ENCODE measurements around the gene ANKRD55. TPM values are rescaled to one million over a fixed set of nuclear protein-coding genes. Genes with fewer than 3 reads are reported as not detected.

Gene ANKRD55
- total and polyA plus RNA-seq, 7 donors = 1.8 to 1.9 TPM; not detected in 5

DNA sequence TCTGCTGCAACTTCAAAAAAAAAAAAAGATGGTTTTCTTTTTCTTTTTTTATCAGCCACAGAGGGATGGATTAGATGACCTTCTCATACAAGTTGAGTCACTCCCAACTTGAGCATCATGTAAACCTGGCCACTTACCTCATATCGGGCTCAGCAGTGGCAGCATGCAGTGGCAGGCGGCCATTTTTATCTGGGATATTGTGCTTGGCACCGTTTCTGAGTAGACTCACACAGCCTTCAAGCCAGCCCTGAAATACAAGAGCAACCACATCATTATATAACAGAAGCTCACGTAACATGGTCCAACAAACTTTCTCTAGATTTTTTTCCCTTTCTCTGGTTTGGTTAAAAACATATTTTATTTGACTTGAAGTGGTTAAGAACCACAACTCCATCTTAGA lies 62.6 kb downstream of the ANKRD55 start:
- Histone ChIP-seq H3K36me3 (no peaks in the 10 kb centered on the region), H3K4me3 (no peak overlapping the region), H3K9me3 (no peaks in the 10 kb centered on the region), H3K27me3 (no peaks in the 10 kb centered on the region), H3K4me1 (peaks cover 0 to 6% (median 0%) of the 10 kb centered on the region in 4 donors), H3K27ac (no peak overlapping the region)
- TF ChIP-seq, protein P1, sequence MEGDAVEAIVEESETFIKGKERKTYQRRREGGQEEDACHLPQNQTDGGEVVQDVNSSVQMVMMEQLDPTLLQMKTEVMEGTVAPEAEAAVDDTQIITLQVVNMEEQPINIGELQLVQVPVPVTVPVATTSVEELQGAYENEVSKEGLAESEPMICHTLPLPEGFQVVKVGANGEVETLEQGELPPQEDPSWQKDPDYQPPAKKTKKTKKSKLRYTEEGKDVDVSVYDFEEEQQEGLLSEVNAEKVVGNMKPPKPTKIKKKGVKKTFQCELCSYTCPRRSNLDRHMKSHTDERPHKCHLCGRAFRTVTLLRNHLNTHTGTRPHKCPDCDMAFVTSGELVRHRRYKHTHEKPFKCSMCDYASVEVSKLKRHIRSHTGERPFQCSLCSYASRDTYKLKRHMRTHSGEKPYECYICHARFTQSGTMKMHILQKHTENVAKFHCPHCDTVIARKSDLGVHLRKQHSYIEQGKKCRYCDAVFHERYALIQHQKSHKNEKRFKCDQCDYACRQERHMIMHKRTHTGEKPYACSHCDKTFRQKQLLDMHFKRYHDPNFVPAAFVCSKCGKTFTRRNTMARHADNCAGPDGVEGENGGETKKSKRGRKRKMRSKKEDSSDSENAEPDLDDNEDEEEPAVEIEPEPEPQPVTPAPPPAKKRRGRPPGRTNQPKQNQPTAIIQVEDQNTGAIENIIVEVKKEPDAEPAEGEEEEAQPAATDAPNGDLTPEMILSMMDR (IDR thresholded peaks at IDR 0.05) = no peak
- TF ChIP-seq POLR2AphosphoS5 (IDR thresholded peaks at IDR 0.05) (no peak), POLR2A (IDR thresholded peaks at IDR 0.05) (no peak), EP300 (IDR thresholded peaks at IDR 0.05) (no peak)
- intact Hi-C loops (cut with DNase I) = loop anchor here (10.0 kb wide), 1 partner anchor 96 kb away; no protein-coding TSS in a partner anchor
- DNase-seq = no peak
- 84 to 86% methylated on average over 4 of the region's 4 CpGs for WGBS, 2 donors

DNA sequence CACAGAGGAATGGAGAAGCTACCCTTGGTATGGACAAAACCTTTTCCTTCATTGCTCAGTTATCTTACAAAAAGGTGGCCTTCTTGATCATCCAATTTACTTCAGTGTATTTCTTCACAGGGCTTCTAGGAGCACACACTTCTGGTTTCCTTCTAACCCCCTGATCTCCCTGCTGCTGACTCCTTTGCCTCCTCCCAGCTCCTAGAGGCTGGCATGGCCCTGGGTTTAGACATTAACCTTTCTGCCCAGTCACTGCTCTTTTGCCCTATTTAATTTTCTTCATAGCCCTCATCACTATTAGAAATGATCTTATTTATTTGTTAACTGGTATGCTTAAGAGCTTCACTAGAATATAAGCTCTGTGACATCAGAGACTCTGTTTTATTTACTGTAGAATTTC lies 63.2 kb downstream of the ANKRD55 start:
- no peak for DNase-seq
- TF ChIP-seq EP300 (IDR thresholded peaks at IDR 0.05) (no peak), POLR2A (IDR thresholded peaks at IDR 0.05) (no peak), POLR2AphosphoS5 (IDR thresholded peaks at IDR 0.05) (no peak)
- TF ChIP-seq, protein P1 (IDR thresholded peaks at IDR 0.05) = no peak
- no peaks in the 10 kb centered on the region for H3K36me3 ChIP-seq
- H3K4me1 ChIP-seq = peaks cover 0 to 6% (median 0%) of the 10 kb centered on the region in 4 donors
- intact Hi-C loops (cut with DNase I) = loop anchor here (10.0 kb wide), 1 partner anchor 95 kb away; no protein-coding TSS in a partner anchor
- no peaks in the 10 kb centered on the region for H3K9me3 ChIP-seq
- H3K27ac ChIP-seq = no peak overlapping the region
- H3K27me3 ChIP-seq = no peaks in the 10 kb centered on the region
- no peak overlapping the region for H3K4me3 ChIP-seq

DNA sequence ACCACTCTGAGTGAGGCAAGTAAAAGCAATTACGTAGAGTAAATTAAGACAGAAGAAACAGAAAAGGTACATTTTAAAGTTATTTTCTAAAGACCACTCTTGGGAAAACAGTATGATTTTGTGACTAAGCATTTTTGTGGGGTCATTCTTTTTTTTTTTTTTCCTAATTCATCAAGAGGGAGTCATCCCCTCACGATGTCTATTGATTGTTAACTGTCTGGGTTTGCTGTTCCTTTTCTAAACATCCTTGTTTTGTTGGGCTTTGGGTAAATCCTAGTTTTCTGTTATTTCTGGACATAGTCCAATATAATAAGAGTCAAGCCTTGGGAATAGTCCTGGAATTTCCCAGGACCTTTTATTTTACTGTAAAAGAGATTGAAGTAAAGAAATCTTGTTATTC lies 63.8 kb downstream of the ANKRD55 start:
- DNase-seq = no peak
- intact Hi-C loops (cut with DNase I) = no loop called here

DNA sequence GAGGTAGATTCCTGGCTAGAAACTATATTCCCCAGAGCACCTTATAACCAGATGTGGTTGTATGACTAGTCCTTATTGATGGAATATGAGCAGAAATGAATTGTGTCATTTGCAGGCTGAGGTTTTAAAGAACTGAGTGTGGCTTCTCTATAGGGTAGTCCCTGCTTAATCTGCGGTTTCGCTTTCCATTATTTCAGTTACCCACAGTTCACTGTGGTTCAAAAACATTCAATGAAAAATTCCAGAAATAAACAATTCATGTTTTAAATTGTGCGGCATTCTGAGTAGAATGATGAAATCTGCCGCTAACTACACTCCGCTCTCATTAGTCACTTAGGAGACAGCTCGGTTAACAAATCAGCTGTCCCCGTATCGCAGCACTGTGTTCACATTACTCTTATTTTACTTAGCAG lies 65.1 kb downstream of the ANKRD55 start:
- peaks cover 0 to 4% (median 0%) of the 10 kb centered on the region in 4 donors for H3K4me1 ChIP-seq
- peaks cover 0 to 3% (median 0%) of the 10 kb centered on the region in 3 donors for H3K27me3 ChIP-seq
- no peaks in the 10 kb centered on the region for H3K9me3 ChIP-seq
- H3K27ac ChIP-seq = no peak overlapping the region
- WGBS, 2 donors = 80 to 89% methylated on average over 8 of the region's 8 CpGs
- no peak for TF ChIP-seq POLR2AphosphoS5 (IDR thresholded peaks at IDR 0.05)
- no peak for TF ChIP-seq POLR2A (IDR thresholded peaks at IDR 0.05)
- TF ChIP-seq, protein P1 (IDR thresholded peaks at IDR 0.05) = no peak
- TF ChIP-seq EP300 (IDR thresholded peaks at IDR 0.05) = no peak
- no peaks in the 10 kb centered on the region for H3K36me3 ChIP-seq
- no peak overlapping the region for H3K4me3 ChIP-seq
- intact Hi-C loops (cut with DNase I) = no loop called here
- DNase-seq = no peak

More for the DNA sequence above, 63.8 kb downstream of the ANKRD55 start:
- TF ChIP-seq, protein P1 (IDR thresholded peaks at IDR 0.05) = no peak
- no peak for TF ChIP-seq POLR2A (IDR thresholded peaks at IDR 0.05)
- no peak for TF ChIP-seq POLR2AphosphoS5 (IDR thresholded peaks at IDR 0.05)
- no peak for TF ChIP-seq EP300 (IDR thresholded peaks at IDR 0.05)
- Histone ChIP-seq H3K27ac (no peak overlapping the region), H3K9me3 (no peaks in the 10 kb centered on the region), H3K4me1 (peaks cover 0 to 6% (median 0%) of the 10 kb centered on the region in 4 donors), H3K27me3 (no peaks in the 10 kb centered on the region), H3K4me3 (no peak overlapping the region), H3K36me3 (no peaks in the 10 kb centered on the region)
- WGBS, 2 donors = 68 to 74% methylated on average over 2 of the region's 2 CpGs

DNA sequence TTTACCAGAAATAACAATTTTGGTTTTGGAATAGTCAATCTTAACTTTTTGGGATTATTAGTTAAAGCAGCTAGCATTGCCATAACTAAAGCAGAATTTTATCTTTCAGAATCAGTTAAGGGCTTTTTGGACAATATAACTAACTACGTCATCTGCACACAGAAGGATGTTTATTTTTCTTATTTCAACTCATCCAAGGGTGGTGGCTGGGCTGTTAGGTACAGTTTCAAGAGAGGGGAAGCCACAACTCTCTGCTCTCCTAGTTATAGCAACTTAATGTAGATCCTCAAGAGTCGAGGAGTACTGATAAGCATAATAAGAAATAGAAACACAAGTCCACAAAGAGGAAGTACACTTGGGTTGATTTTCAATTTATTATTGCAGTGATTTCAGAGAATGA lies 65.6 kb downstream of the ANKRD55 start:
- no peak overlapping the region for H3K27ac ChIP-seq
- 17 to 38% methylated on average over 2 of the region's 2 CpGs for WGBS, 2 donors
- intact Hi-C loops (cut with DNase I) = no loop called here

More for the DNA sequence above, 65.6 kb downstream of the ANKRD55 start:
- Histone ChIP-seq H3K4me3 (no peak overlapping the region), H3K4me1 (no peaks in the 10 kb centered on the region), H3K36me3 (no peaks in the 10 kb centered on the region), H3K27me3 (peaks cover 0 to 6% (median 0%) of the 10 kb centered on the region in 3 donors), H3K9me3 (no peaks in the 10 kb centered on the region)
- TF ChIP-seq, protein P1 (IDR thresholded peaks at IDR 0.05) = no peak
- no peak for TF ChIP-seq POLR2A (IDR thresholded peaks at IDR 0.05)
- no peak for TF ChIP-seq POLR2AphosphoS5 (IDR thresholded peaks at IDR 0.05)
- no peak for DNase-seq

All from sigmoid colon (tissue), 7 donors.